GM19035 (cell line): ENCODE measurements around the gene VPS13D.

Source experiments
- ATAC-seq: cut with Tn5 transposase; IDR thresholded peaks from one replicate; pipeline ENCODE4 v1.9.1; 2021; ENCODE audit not compliant: unreplicated experiment

The VPS13D gene

DNA sequence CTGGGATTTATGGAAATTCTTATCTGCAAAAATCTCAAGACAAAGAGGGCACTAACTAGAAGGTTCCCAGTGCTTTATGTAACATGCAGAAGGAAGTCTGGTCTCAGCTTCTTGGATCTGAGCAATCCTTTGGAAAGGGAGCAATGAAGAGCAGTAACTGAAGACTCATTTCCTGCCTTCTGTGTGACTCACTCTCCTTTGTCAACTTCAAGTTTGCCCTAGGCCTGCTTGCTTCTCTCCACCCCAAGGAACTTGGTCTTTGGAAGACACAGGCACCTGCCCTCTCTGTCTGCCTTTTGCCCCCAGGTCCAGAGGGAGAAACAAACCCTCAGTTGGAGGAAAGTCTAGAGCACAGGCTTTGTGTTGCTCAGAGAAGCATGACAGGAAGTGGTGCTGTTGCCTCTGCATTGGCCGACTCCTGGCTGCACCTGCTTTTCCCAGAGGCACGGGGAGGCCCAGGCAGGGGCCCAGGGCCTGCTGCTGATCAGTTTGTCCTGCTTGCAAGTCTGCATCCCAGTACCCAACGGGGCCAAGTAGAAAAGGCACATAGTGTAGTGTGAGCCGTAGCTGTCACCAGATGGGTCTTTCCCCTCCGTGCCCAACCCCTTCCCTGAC is 251.0 kb downstream of the VPS13D start:
- ATAC-seq = no peak

DNA sequence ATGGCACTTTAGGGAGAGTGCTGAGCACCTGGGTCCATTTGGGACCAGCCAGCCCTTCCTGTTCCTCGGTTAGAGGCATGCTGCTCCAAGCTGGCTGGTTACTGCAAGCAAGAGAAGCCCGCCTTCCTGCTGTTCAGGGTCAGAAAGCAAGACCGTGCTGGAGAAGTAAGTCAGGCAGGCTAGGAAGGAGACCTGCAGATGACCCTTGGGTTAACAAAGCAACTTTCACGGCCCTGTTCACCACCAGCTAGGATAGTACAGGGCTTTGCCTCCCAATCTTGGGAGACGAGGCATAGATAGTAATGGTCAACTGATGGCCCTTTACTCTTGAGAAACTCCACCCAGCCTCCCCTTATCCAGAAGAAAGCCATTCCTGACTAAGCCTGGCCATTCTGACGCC is 252.1 kb downstream of the VPS13D start:
- ATAC-seq = no peak

DNA sequence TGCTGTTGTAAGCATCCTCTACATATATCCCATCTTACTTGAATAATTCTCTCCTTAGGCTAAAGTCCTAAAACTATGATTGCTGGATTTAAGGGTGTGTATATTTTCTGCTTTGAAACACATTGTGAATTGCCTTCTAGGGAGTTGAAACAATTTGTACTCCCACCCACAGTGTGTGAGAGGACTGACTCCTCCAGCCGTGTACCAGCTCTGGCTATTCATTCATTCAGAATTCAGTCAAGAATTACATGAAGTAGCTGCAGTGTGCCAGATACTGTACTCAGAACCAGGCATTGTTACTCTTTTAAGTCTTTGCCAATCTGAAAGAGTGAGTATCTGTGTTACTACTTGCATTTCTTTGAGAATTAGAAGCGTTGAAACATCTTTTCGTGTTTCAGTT is 253.2 kb downstream of the VPS13D start:
- ATAC-seq = no peak

DNA sequence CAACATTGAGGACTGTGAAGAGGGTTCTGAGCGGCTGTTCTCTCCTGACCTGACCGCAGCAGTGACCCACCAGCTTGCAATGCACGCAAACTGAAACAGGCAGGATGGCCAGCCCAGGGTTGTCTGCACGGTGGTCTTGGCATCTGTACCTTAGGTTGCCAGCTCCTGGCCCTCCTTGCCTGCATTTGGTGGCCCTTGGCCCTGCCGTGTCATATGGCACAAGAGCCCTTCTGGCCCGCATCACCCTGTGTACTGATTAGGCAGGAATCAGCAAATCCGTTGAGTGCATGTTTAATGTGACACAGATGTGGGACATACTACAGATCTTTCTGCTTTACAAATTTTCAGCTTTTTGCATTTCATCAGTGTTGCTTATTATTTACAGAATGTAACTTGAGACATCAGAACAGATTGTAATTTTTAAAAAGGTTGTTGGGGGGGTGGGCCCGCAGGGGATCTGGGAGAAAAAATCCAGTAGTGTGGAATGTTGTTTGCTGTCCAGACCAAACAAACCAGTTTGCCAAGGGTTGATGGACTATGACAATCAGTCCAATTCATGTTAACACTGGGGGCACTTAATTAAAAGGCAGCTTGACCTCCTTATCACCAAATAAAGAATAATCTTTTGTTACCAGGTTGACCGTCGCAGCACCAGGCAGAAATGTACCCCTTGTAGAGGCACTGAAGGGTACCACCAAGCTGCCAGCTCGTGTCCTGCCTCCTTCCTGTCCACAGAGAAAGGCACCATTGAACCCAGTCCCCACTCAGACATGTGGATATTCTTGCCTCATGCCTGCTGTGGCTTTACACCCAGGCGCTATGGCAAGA is 255.6 kb downstream of the VPS13D start:
- ATAC-seq = no peak

GRCh38 chr1:12486059-12486341 is 256.2 kb downstream of the VPS13D start:
- ATAC-seq = no peak

DNA sequence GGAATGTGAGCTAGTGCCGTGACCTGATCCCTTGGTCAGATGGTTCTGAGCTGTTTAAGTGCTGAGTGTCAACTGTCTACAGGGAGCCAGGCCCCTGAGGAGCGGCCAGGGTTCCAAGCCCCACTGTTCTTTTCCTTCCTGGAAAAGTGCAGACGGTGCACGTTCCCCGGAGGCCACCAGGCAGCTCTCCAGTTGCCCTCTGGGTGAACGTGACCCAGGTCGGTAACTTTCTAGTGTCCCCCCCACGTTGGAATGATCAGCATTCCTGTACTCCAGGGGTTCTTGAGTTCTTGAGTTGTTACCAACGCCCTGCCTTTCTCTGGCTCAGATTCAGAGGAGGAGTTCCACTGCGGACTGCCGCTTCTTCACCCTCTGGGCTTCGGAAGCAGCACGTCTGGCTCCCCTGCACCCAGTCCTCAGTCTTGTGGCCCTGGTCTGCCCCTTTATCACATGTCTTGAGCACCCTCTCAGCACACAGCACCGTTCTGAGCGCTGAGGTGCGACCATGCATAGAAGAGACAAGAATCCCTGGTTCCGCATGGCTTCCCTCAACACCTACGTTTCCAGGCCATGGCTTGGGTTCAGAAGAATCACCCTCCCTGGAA is 256.7 kb downstream of the VPS13D start:
- ATAC-seq = no peak

GRCh38 chr1:12487520-12487919 is 257.7 kb downstream of the VPS13D start:
- ATAC-seq = no peak

- ATAC-seq = no peak
Measured at GRCh38 chr1:12488666-12489354, 259.0 kb downstream of the VPS13D start.

DNA sequence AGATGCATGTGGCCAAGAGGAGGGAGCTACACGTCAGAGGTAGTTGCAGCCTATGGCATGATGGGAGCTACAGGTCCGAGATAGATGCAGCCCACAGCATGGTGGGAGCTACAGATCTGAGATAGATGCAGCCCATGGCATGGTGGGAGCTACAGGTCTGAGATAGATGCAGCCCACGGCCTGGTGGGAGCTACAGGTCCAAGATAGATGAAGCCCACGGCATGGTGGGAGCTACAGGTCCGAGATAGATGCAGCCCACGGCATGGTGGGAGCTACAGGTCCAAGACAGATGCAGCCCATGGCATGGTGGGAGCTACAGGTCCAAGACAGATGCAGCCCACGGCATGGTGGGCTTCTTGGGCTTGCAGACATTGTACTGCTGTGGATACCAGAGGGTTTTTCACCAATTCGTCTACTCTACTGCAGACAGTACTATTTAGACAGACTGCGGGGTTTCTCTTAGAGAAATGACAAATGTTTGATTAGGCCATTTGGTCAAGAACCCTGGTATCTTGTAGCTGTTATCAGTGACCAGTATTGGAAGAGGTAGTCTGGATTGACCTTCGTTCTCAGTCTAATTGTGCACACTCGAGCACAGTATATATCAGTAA is 260.8 kb downstream of the VPS13D start:
- ATAC-seq = no peak

GRCh38 chr1:12491656-12492055 is 261.8 kb downstream of the VPS13D start:
- no peak for ATAC-seq

DNA sequence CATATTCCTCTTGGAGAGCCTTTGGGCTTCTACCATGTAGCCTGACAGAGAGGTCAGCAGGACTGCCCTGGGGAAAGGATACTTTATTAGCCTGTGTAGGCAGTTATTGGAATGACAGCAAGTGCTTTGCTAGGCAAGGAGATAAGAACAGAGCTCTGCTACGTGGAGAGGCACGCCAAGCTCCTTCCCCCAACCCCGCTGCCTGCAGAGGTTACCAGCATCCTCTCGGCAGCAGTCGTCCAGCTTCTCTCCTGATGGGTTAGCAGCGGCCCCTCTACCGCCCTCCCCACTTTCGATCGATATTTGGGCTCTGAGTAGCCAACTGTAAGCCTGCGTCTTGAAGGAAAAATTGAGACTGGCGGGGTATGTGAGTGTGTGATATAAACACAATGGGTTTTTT is 265.9 kb downstream of the VPS13D start:
- no peak for ATAC-seq

DNA sequence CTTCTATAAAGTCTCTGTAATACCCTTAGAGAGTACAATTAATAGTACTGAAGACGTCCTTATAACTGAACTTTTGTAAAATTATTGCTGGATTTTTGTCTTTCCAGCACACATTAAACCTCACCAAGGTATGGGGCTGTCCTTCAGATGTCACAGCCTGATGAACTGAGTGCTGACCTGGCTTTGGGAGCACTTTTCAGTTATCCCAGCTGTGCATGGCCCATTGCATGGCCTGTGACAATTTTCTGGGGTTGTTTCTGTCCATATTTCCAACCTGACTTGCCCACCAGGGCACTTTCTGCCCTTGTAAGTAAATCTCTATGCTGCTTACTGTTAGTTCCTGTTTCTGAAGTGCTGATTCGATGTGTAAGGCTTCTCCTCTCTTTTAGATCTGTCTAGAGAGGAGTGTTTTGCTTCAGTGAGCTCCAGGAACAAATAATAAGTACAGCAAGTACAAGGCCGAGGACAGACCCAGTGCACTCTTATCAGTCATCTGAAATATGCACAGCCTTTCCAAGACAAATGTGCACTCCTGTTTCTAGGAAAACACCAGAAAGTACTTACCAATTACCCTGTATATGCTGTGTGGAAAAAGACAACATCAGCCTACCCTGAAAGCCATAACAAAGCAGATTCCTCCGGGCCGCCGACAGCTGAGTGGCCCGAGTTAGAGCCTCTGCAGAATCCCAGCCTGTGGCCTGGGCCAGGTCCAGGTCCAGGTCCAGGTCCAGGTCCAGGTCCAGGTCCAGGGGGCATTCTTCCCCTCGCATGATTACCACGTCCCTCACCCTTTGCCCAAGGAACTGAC is 266.5 kb downstream of the VPS13D start:
- no peak for ATAC-seq

- no peak for ATAC-seq
Measured at GRCh38 chr1:12499539-12500240, 269.9 kb downstream of the VPS13D start.

DNA sequence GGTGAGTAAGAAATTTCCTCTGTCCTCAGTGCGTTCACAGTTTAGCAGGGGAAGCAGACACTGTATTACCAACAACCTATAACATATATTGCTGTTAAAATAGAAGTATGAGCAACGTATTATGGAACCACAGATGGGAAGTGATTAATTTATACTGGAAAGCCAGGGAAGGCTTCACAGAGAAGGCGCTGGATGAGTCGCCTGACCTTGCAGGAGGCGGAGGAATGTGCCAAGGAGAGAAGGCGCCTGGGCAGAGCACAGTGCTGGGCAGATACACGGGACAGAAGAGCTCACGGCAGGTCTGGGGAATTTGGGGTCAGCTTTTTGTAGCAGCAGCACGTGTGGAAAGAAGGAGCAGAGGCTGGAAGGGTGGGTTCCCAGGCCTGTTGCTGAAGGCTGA is 271.8 kb downstream of the VPS13D start:
- no peak for ATAC-seq

DNA sequence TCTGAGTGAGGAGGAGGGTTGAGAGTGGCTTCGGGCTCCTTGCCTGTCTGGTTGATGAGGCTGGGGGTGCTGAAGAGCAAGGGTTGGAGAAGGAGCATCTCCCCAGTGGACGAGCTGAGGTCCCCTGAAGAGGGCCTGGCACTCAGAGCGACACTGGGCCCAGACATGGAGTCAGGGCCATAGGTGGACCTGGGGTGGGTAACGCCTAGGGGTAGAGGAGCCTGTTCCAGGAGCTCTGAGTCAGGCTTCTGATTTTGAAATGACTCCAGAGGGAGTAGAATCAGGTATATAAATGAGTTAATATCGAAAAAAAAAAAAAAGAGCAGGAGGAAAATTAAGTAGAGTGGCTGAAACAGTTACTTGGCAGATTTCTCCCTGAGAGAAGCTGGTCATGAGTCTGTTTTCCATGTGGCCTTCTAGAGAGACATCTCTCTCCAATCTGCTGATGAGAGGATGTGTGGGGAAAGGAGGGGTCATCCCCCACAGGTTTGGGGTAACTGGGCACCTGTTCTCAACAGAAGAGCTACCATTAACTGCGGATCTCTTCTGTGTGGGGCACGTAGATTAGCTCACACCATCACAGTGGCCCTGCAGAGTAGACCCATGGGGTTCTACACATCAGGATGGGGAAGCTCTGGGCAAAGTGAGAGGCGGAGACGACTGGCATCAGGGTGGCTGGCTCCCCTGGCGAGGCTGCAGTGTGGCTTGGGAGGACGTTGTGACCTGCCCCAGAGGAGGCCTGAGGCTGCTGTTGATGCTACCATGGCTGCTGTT is 272.7 kb downstream of the VPS13D start:
- no peak for ATAC-seq

DNA sequence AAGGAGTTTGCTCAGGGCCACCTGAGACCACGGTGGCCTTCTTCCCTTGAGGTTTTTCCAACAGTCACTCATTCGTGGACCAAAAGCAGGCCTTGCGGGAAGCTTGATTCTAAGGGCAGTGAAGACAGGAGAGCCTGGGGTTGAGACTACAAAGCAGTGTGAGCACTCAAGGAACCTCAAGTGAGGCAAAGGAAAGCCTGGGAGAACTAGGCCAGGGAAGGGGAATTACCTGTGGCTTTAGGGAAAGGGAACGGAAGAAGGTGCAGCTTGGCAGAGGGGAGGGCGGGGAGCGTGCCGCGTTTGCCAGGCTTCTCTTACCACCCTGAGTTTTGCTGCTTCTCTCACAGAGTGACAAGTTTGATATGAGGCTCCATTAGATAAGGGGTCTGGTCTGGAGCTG is 273.9 kb downstream of the VPS13D start:
- no peak for ATAC-seq

DNA sequence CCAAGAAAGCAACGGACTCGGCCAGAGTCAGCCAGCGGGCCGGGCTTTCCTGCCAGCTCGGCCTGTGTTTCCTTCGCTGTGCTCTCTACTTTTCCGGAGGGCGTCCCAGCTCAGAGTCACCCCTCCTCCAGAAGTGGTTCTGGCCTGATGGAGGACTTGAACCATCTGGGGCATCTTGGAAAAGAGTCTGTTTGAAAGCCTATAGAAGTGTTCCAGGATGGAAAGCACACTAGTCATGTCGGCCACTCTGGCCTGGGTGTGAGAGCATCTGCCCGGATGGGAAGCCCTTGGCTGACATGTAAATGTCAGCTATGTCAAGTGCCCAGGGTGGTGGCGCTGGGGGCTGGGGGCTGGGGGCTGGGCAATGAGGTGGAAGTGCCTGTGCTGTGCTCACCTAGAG is 274.8 kb downstream of the VPS13D start:
- ATAC-seq = no peak

DNA sequence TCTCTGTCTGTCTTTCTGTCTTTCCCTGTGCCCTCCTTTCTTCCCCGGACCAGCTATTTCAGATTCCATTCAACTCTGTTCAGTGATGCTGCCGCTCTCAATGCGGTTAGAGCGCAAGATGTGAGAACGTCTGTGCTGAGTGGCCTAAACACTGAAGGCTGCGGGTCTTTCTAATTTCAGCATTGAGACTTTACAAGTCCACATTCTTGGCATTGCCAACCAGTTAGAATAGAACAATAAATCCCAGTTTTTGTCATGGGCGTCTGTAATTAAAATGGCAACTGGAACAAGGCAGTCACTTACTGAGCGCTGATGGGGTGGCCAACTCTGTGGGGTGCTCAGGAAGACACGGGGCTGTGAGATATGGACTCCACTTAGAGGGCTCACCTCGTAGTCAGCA is 275.4 kb downstream of the VPS13D start:
- no peak for ATAC-seq

DNA sequence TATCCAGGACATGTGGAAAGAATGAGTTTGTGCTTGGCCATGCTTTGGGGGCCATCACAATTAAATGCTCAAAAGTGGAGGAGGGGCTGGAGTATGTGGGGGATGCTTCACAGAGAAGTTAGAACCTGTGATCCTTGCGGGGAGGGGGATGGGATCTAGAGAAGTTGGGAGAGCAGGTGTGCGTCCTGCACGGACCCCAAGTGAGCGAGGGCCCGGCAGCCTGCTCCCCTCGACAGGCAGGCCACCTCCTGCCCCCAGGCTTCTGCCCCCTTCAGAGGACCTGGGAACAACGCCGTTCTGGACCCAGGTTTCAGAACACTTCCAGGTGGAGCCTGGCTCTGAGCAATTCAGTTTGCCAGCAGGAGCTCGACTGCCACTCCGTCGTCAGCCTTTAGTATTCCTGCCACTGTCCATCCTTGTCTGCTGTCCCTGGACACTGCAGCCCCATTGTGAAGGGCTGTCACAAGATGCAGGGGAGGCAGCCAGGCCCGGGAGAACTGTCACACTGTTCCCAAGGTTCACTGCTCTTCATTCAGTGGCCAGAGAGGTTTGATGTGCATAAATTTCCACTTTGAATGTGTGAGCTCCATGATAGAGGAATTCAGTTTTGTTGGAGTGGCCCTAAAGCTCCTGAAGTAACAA is 275.9 kb downstream of the VPS13D start:
- ATAC-seq = no peak
